TTC549 (cell line): ENCODE measurements around the gene TNFAIP8L3.
"Not testable (repeated sequence)": the region's sequence is repeated elsewhere in the genome, so short reads cannot be mapped to it uniquely, and the experiment has no call there.

Experiments used
- FAIRE-seq: peaks from 2 replicates; lab custom pipeline; 2012; peaks lifted over from hg19 to GRCh38; lab: Jason Lieb, UNC

The TNFAIP8L3 gene

DNA sequence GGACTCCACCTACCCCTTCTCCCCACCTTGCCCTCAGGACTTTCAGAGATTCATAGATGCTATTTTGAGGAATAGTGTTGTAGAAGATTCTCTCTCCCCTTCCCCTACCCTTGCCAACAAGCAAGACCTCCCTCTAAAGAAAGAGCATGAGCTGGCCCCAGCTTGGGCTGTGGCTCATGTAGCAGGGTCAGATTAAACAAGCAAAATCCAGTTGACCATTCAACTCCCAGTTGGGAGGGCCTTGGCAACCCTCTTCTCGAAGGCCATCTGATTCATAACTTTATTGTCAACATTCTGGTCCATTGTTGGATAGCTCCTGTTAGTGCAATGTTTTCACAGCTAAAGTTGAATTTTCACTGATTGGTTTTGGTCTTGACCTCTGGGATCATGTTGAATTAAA is 41.1 kb downstream of the TNFAIP8L3 start:
- no peak for FAIRE-seq

DNA sequence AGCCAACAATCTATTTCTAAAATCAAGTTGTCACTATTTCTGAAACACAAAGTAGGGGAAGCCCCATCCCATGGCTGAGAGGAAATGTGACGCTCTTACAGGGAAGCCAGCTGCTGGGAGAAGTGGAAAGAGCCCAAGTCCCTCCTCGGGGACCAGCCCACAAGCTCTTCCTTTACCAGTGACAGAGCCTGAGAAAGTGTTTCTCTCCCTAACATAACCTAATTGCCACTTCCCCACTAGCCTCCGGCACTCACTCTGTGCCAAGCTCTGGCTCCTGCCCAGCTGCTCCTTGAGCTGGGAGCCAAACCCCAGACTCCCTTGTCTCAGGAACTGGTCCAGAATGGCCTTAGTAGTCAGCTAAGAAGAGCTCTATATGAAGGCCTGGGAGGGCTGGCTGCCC is 42.9 kb downstream of the TNFAIP8L3 start:
- no peak for FAIRE-seq

DNA sequence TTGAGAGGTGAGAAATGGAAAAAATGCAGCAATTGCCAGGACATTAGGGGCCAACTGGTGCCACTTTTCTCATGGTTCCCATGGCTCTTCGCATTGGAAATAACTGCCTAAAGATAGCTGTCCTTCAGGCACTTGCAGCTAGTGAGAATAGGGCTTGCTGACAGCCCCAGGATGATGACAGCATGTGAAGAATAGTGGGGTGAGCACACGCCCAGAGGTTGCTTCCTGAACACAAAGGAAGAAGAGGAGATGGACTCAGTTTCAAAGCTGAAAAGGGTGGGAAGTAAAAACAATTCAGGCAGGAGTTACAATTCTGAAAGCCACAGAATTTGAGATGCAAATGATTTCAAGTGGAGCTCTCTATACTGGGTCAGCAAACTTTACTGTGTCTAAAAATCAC is 45.6 kb downstream of the TNFAIP8L3 start:
- no peak for FAIRE-seq

DNA sequence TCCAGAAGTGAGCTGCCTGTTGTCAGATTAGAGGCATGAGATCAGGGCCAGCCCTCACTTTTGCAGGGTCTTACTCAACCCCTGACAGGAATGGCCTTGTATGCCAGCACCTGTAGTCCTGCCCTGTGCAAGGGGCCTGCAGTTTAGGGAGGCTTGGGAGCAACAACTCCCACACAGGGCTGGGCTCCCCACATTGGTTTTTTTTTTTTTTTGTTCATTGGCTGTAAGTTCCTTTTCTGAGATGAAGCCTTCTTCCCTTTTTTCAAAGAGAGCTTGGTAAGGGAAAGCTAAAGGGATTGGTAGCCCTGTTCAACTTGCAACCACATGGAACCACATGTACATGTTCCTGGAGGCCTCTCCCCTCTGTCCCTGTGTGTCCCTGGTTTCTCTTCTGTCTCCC is 46.4 kb downstream of the TNFAIP8L3 start:
- FAIRE-seq, result no peak

DNA sequence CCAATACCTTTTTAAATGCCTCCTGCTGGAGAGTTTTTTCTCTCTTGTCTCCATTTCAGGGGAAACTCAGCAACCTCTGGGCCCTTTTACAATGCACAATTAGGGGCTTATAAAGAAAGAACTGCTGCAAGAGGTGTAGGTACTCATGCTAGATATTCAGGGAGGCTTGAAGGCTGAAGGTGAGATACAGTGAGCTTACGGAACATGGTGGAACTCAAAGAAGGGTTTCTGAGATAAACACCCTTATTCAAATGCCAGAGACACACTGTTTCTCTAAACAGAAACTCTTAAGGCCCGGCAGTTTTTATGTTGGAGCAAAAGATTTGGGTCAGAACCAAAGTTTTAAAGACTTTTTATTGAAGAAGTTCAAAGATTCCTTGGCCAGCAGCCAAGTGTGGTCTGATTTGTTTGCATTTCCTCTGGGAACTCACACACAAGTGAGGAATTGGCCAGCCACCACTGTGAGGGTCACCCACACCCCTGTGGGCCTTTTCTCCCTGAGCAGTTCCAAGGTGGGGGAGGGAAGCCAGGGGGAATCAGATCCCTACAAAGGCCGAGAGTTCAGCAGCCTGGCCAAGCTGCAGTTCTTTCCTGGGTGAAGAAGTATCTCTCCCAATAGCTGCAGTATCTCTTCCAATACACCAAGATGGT is 47.8 kb downstream of the TNFAIP8L3 start:
- FAIRE-seq, result no peak

DNA sequence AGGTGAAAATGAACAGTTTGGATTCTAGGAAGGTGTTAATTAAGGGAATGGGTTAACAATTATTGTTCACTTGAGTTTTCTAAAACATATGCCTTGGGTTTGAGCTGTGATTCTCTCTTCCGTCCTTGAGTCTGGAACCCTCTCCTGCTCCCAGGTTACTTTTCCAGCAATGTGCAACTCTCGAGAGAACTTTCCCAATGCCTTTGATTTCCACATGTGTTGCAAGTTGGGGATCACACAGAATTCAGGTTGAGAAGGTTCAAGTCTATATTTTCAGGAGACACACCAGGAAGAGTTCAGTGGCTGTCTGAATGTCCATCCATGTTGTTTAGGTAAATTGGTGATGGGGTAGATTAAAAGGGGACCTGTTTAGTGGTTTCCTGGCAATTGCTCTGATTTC is 48.7 kb downstream of the TNFAIP8L3 start:
- FAIRE-seq, result no peak

DNA sequence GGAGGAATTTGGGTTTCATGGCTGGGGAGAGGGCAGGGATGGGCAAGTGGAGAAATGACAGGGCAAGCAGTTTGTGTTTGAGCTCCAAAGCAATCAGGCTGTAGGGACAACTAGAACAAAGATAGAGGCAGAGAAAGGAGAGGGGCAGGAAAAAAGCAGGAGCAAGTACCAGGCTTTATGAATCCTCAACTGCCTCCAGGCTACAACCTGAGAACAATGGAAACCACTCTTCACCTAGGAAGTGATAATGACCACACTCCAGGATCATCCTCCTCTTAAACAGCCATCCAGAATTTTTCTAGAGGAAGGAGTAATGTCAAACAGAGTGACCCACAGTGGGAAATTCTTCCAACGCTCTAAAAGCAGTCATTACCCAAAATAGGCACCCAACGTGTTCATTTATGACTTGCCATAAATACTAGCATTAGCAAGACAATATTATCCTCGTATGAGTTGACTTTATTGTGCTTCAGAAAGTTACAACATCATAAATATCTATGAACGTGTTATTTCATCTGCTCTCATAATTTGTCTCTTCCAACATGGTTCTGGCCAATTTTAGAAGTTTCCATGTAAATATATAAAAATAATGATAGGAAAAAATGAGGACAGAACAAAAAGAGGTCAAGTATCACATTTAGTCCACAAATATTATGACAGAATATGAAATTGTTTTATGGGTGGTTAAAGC is 50.5 kb downstream of the TNFAIP8L3 start:
- no peak for FAIRE-seq

DNA sequence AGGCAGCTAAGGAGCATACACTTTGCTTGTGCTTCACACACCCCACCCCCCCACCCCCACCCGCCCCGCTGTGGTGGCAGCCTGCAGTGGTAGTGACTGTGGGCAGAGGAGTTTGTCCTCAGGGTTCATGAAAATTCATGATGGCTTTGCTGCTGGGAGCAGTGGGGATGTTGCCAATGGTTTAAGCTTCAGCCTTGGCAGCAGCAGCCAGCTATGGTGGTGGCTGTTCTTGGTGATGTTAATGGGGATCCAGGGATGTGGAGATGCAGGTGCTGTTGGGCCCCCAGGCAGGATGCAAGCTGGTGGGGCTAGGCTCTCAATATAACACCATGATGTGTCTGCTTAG is 55.8 kb downstream of the TNFAIP8L3 start:
- FAIRE-seq, result no peak

DNA sequence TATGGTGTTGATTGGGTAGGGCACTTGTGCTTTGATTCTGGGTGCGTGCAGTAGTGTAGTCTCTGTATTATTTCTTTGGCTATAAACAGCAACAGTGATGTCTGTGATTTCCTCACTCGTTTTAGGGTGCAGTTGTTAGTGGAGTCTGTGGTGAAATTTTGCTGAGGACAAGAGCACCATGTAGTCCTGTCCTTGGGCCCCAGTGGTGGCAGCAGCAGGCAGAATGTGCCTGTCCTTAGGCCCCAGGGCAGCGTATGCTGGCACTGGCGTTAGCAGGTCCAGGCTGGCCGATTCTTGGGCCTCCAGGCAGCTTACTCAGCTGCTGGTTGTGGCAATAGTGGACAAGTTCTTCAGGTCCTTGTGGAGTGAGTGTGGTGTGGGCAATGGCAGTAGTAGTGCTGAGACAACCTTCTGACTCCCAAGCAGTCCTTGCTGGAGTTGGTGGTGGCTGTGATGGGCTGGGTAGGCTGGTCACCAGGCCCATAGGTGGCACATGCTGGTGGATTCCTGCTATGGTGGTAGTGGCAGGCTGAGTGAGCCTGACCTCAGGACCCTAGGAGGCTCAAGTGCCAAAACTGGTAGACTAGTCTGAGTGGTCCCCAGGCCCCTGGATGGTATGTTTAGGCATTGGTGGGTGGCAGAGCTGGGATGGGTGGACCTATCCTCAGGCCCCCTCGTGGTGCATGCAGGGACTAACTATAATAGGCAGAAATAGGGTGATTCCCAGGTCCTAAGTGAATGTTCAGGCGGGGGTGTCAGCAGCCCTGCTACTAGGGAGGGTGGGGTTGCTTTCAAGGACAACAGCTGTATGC is 56.3 kb downstream of the TNFAIP8L3 start:
- no peak for FAIRE-seq

DNA sequence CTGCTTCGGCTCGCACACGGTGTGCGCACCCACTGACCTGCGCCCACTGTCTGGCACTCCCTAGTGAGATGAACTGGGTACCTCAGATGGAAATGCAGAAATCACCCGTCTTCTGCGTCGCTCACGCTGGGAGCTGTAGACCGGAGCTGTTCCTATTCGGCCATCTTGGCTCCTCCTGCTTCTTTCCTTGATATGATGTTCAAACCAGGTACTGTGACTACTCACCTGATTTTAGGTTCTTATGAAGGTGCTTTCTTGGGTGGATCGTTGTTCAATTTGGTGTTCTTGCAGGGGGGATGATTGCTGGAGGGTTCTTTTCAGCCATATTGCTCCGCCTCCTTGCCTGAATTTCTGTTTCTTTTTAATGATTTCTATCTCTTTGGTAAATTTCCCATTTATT is 57.2 kb downstream of the TNFAIP8L3 start:
- not testable (repeated sequence) for FAIRE-seq

DNA sequence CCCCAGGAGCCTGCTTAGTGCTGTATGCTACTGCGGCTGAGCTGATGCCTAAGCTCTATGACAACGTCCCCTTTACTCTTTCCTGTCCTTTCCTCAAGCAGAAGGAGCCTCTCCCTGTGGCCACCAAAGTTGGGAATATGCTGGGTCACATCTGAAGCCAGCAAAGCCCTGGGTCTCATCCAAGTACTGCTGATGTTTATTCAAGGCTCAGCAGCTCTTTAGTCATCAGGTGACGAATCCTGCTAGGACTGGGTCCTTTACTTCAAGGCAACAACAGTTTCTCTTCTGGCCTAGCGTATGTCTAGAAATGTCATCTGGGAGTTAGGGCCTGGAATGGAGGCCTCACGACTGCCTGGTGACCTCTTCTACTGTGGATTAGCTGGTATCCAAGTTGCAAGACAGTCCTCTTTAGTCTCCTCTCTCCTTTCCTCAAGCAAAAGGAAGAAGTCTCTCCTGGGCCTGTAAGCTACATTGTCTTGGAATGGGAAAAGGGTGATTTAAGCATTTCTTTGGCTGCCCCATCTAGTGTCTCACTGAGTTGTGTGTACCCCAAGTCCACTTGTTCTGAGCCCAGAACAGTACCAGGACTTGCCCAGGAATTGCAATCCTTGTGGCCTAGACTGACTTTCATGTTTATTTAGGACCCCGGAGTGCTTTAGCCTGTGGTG is 63.9 kb downstream of the TNFAIP8L3 start:
- no peak for FAIRE-seq

DNA sequence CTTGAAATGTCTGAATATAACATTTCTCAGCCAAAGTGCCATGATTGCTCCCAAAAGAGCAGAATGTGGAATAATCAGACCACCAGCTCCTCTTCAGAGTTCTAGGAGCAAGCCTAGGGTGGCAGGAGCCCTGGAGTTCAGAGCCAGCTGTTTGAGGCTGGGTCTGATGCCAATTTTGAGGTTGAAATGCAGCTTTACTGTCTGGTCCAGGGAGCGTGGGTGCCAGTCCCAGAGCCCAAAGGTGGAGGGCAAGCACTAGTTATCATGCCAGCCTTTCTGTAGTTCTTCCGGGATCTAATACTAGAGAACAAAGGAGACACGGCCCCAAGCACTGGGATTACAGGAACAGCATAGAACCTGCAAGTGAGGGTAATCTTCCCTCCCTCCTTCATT is 69.3 kb downstream of the TNFAIP8L3 start:
- FAIRE-seq, result no peak

DNA sequence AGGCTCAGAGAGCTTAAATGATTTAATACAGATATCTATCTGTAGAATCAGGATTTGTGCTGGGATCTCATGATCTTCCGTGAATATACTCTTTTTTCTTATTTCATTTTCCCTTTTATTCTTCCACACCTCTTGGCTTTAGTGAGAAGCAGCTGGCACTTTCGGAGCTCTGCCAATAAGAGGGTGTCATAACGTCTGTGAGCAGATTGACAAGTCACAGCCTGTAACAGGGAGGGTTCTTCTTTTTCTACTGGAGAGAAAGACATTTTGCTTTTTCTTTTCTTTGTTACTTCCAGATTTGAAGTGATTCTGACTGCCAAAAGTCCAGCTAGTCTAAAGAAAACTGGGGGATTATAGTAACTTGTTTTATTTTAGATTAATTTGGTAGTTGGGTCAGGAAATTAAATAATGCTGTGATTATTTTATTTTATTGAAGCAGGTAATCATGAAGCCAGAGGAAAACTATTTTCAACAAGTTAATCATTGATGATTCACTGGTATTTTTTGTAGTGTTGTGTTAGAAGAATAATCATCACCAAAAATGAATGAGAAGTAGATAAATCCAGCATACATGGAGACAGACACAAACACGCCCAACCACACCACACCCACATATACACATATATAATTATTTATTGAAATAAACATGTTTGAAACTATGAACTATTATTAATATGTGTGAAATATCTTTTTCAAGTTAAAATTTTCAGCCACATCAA is 69.8 kb downstream of the TNFAIP8L3 start:
- no peak for FAIRE-seq

DNA sequence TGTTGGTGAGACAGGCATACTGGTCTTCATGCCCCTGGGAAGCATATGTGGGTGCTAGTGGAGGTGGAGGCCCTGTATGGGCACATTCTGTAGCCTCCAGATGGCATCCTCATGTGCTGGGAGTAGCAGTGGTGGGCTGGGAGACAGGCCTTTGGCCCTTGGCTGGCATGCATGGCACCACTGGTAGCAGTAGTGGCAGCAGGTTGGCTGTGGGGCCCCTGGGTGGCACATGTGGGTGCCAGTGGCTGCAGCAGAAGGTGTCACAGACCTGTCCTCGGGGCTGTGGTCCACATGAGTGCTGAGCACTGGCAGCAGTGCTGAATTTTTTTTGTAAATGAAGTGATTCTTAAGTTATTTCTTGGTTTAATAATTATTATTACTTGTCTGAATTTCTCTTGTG is 71.2 kb downstream of the TNFAIP8L3 start:
- no peak for FAIRE-seq

DNA sequence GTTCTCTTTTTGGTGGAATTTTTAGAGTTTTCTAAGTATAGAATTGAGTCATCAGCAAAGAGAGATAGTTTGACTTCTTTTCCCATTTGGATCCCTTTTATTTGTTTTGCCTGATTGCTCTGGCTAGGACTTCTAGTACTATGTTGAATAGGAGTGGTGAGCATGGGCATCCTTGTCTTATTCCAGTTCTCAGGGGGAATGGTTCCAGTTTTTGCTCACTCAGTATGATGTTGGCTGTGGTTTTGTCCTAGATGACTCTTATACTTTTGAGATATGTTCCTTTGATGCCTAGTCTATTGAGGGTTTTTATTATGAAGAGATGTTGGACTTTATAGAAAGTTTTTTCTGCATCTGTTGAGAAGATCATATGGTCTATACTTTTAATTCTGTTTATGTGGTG is 72.5 kb downstream of the TNFAIP8L3 start:
- FAIRE-seq, result no peak

DNA sequence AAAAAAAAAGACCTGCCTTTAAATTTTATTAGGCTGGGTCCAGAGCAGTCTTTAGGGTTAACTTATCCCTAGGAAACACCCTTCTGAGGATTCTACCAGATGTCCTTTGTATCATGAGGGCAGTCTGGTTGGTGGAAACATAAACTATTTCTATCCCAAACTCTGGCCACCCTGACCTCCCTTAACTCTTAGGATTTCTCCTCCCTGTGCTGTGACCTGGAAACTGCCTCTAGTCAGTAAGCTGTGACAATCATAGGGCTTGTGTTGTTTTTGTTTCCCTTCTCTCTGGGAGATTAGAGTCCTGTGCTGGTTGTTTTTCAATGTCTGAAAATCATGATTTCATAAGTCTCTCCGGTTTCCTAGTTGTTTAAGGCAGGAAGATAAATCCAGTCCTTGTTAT is 78.1 kb downstream of the TNFAIP8L3 start:
- FAIRE-seq, result no peak

DNA sequence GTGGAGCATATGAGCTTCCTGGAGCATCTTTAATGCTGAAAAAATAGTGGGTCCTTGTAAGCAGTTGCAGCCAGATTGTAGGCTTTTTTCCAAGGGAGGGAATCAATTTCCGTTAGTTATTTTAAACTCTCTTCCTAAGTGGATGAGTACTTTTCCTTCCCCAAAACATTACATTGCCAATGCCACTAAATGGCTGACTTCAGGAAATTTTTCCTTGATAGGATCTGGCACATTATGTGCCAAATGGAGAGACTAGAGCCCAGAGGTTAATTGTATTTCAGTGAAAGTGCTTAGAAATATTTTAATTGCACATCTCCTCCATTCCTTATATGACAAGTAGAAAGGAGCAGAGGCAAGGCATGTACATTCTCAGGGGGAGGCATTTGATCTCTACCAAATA is 83.5 kb downstream of the TNFAIP8L3 start:
- no peak for FAIRE-seq

DNA sequence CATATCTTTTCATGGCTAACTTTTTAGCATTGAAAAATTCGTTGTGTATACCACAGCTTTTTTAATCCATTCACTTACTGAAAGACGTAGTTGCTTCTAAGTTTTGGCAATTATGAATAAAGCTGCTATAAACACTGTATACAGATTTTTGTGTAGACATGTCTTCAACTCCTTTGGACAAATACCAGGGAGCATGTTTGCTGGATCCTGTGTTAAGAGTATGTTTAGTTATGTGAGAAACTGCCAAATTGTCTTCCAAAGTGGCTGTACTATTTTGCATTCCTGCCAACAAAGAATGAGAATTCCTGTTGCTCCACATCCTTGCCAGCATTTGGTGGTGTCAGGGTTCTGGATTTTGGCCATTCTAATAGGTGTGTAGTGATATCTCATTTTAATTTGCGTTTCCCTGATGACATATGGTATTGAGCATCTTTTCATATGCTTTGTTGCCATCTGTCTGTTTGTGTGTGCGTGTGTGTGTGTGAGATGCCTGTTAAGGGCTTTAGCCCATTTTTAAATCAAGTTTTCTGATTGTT is 87.5 kb downstream of the TNFAIP8L3 start:
- FAIRE-seq, result no peak
